Panc1 (cell line): Measurements from ENCODE around the gene MAD1L1. TPM values are rescaled to one million over a fixed set of nuclear protein-coding genes. Genes with fewer than 3 reads are reported as not detected.

ENCODE experiments used
- ATAC-seq: fragments of 200-7000 bp; cut with Tn5 transposase; 2 replicates; pipeline ENCODE4 v1.9.1; 2020; ENCODE audit warnings: mild to moderate bottlenecking, moderate library complexity
- BruUV-seq: library from RNA; stranded (reverse); fragments of 400-500 nt; replicated peaks from 2 replicates; lab custom pipeline; 2021; lab: Mats Ljungman, UMichigan
- CTCF ChIA-PET: fragments of 300-600 bp; sonication (Branson Sonifier 250); formaldehyde crosslinking; loops from one replicate; lab custom pipeline; 2022; ENCODE audit warnings: antibody characterized with exemption; lab: Charles Lee
- POLR2A ChIA-PET: fragments of 300-600 bp; sonication (Branson Sonifier 250); formaldehyde crosslinking; loops from one replicate; lab custom pipeline; 2022; ENCODE audit warnings: antibody characterized with exemption; lab: Charles Lee
- DNase-seq: peaks from one replicate; pipeline ENCODE4 v3.0.0-alpha.2; 2010; ENCODE audit warnings: low read depth, low spot score
- H3K27ac ChIP-seq: 2 replicates; pipeline ENCODE4 v1.5.1; 2011; ENCODE audit warnings: mild to moderate bottlenecking, low read length, inconsistent platforms
- H3K27me3 ChIP-seq: fragments of 200-500 bp; sonication (Bioruptor generic); 2 replicates; pipeline ENCODE4 v1.6.0; 2014; ENCODE audit warnings: low read length, inconsistent platforms; ENCODE audit not compliant: control insufficient read depth, insufficient read depth
- H3K36me3 ChIP-seq: fragments of 200-500 bp; sonication (Bioruptor generic); 2 replicates; pipeline ENCODE4 v1.5.1; 2014; ENCODE audit warnings: inconsistent platforms, mild to moderate bottlenecking, low read length, moderate library complexity; ENCODE audit not compliant: control insufficient read depth, insufficient read depth
- H3K4me1 ChIP-seq: 2 replicates; pipeline ENCODE4 v1.5.1; 2011; ENCODE audit warnings: inconsistent platforms, mild to moderate bottlenecking, low read length, moderate library complexity; ENCODE audit not compliant: control insufficient read depth, insufficient read depth
- H3K4me3 ChIP-seq, 2 experiments: 2 replicates each; pipeline ENCODE4 v1.5.1; 2011 to 2012; ENCODE audit warnings: low read depth in 2 of 2, low read length in 2 of 2, mild to moderate bottlenecking in 2 of 2, inconsistent platforms in 1 of 2, moderate library complexity in 1 of 2
- H3K9me3 ChIP-seq: fragments of 200-500 bp; sonication (Bioruptor generic); 2 replicates; pipeline ENCODE4 v1.5.1; 2014; ENCODE audit warnings: low read depth, mild to moderate bottlenecking, inconsistent platforms, low read length, moderate library complexity; ENCODE audit not compliant: control insufficient read depth, insufficient read depth
- POLR2AphosphoS5 ChIP-seq: IDR thresholded peaks from 2 replicates; pipeline ENCODE4 v1.6.1; 2012; ENCODE audit warnings: mild to moderate bottlenecking, low read depth, low read length, moderate library complexity
- SIN3A ChIP-seq: IDR thresholded peaks from 2 replicates; pipeline ENCODE4 v1.6.1; 2012; ENCODE audit warnings: low read depth, mild to moderate bottlenecking, low read length, moderate library complexity, borderline replicate concordance; ENCODE audit not compliant: insufficient read depth
- TCF7L2 ChIP-seq: IDR thresholded peaks from 2 replicates; pipeline ENCODE4 v1.6.1; 2011; ENCODE audit warnings: mild to moderate bottlenecking, low read depth, low read length, inconsistent platforms
- in situ Hi-C: cut with HindIII; loops from 2 replicates; pipeline ENCODE4 v1.10.0; 2016; ENCODE audit warnings: low sequenced_read_pairs, low pct_unique_long_range_greater_than_20kb
- intact Hi-C: fragments of 100-400 bp; cut with micrococcal nuclease; formaldehyde crosslinking; loops from one replicate; pipeline ENCODE4 v1.10.0; 2022; ENCODE audit not compliant: unreplicated experiment
- total RNA-seq: library from RNA; stranded (reverse); gene quantifications from one replicate; pipeline ENCODE4 v1.2.1, GENCODE V29; 2021; ENCODE audit not compliant: unreplicated experiment
- TF ChIP-seq, protein P1 (sequence below): fragments of 450-650 bp; IDR thresholded peaks from 2 replicates; pipeline ENCODE4 v1.5.1; 2017; ENCODE audit warnings: mild to moderate bottlenecking
- TF ChIP-seq, protein P2 (sequence below), 2 experiments: IDR thresholded peaks; 2 replicates each; pipeline ENCODE4 v1.6.1; 2011 to 2012; ENCODE audit warnings: low read depth in 2 of 2, control low read depth in 1 of 2, low read length in 1 of 2, mild to moderate bottlenecking in 1 of 2, moderate library complexity in 1 of 2; ENCODE audit not compliant: insufficient read depth in 1 of 2

The MAD1L1 gene
- total RNA-seq, 1 experiment from 2014 or later: 70.8 TPM

DNA sequence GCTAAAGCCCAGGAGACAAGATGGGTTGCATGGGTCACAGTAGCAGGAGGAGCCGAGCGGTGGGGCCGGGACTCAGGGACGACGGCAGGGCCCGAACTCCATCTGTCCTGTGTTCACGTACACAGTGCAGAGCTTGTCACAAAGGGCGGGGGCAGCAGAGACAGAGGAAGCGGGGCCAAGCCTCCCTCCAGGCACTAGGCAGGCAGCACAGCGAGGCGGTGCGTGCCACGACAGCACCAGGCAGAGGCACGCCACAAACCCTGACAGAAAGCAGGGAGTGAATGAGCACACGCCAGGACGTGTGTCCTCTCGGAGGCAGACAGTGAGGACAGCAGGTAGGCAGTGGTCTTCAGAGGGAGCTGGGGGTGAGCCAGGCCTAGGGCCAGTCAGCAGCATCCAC, 177.8 kb downstream of the MAD1L1 start:
- no peaks in the 10 kb centered on the region for H3K36me3 ChIP-seq
- POLR2A ChIA-PET: no interaction called here
- H3K4me1 ChIP-seq: no peaks in the 10 kb centered on the region
- no peaks in the 10 kb centered on the region for H3K9me3 ChIP-seq
- no peak overlapping the region for H3K27ac ChIP-seq
- H3K4me3 ChIP-seq: no peak overlapping the region
- no peaks in the 10 kb centered on the region for H3K27me3 ChIP-seq
- no TSS peak for BruUV-seq
- ATAC-seq (no peak), DNase-seq (no peak)
- intact Hi-C loops: no loop called here
- in situ Hi-C loops: no loop called here
- TF ChIP-seq, protein P1, sequence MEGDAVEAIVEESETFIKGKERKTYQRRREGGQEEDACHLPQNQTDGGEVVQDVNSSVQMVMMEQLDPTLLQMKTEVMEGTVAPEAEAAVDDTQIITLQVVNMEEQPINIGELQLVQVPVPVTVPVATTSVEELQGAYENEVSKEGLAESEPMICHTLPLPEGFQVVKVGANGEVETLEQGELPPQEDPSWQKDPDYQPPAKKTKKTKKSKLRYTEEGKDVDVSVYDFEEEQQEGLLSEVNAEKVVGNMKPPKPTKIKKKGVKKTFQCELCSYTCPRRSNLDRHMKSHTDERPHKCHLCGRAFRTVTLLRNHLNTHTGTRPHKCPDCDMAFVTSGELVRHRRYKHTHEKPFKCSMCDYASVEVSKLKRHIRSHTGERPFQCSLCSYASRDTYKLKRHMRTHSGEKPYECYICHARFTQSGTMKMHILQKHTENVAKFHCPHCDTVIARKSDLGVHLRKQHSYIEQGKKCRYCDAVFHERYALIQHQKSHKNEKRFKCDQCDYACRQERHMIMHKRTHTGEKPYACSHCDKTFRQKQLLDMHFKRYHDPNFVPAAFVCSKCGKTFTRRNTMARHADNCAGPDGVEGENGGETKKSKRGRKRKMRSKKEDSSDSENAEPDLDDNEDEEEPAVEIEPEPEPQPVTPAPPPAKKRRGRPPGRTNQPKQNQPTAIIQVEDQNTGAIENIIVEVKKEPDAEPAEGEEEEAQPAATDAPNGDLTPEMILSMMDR: no peak
- TF ChIP-seq TCF7L2: no peak
- TF ChIP-seq, protein P2, sequence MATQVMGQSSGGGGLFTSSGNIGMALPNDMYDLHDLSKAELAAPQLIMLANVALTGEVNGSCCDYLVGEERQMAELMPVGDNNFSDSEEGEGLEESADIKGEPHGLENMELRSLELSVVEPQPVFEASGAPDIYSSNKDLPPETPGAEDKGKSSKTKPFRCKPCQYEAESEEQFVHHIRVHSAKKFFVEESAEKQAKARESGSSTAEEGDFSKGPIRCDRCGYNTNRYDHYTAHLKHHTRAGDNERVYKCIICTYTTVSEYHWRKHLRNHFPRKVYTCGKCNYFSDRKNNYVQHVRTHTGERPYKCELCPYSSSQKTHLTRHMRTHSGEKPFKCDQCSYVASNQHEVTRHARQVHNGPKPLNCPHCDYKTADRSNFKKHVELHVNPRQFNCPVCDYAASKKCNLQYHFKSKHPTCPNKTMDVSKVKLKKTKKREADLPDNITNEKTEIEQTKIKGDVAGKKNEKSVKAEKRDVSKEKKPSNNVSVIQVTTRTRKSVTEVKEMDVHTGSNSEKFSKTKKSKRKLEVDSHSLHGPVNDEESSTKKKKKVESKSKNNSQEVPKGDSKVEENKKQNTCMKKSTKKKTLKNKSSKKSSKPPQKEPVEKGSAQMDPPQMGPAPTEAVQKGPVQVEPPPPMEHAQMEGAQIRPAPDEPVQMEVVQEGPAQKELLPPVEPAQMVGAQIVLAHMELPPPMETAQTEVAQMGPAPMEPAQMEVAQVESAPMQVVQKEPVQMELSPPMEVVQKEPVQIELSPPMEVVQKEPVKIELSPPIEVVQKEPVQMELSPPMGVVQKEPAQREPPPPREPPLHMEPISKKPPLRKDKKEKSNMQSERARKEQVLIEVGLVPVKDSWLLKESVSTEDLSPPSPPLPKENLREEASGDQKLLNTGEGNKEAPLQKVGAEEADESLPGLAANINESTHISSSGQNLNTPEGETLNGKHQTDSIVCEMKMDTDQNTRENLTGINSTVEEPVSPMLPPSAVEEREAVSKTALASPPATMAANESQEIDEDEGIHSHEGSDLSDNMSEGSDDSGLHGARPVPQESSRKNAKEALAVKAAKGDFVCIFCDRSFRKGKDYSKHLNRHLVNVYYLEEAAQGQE (IDR thresholded peaks at IDR 0.05; ENCODE audit: insufficient read depth in 1 of 2, low read depth in 2 of 2, low read length in 1 of 2): no peak
- TF ChIP-seq SIN3A: no peak
- no peak for TF ChIP-seq POLR2AphosphoS5
- CTCF ChIA-PET: no interaction called here

DNA sequence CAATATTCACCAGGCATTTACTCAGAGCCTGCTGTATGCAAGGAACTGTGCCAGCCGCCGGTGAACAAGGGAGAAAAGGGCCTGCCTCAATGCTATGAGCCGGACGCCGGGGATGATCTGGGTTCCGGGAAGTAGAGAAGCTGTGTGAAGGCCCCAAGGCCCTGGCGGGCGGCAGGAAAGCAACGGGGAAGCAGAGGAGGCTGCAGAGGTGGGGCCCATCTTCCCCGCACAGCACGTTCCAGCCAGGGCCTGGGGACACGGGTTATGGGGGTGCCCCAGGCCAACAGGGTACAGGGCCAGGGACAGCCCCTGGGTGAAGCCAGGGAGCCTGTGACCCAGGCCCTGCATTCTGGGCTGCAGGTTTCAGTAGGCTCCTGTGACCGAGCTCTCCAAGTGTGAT, 179.3 kb downstream of the MAD1L1 start:
- no peaks in the 10 kb centered on the region for H3K36me3 ChIP-seq
- in situ Hi-C loops: no loop called here
- CTCF ChIA-PET: interaction anchor here (0.7 kb wide), 1 partner anchor 51 kb away, joined by 4 read pairs; no protein-coding TSS in a partner anchor

More for the DNA sequence above, 179.3 kb downstream of the MAD1L1 start:
- no peak for DNase-seq
- no peaks in the 10 kb centered on the region for H3K9me3 ChIP-seq
- no peaks in the 10 kb centered on the region for H3K27me3 ChIP-seq
- BruUV-seq: no TSS peak
- H3K4me1 ChIP-seq: no peaks in the 10 kb centered on the region
- intact Hi-C loops: no loop called here
- H3K27ac ChIP-seq: no peak overlapping the region
- POLR2A ChIA-PET: no interaction called here
- H3K4me3 ChIP-seq: no peak overlapping the region
- ATAC-seq: no peak
- TF ChIP-seq, protein P2 (IDR thresholded peaks at IDR 0.05; ENCODE audit: insufficient read depth in 1 of 2, low read depth in 2 of 2, low read length in 1 of 2): no peak
- TF ChIP-seq TCF7L2: no peak
- TF ChIP-seq, protein P1: no peak
- TF ChIP-seq POLR2AphosphoS5: no peak
- TF ChIP-seq SIN3A: no peak
